Stimulated activated CD4-positive, alpha-beta T cell treated with anti-CD3 and anti-CD28 coated beads, Interleukin-15, amount 100 ng/mL, for 1 hour (primary cell): ENCODE data around the gene ZNF626.
"Not testable (repeated sequence)": the region's sequence is repeated elsewhere in the genome, so short reads cannot be mapped to it uniquely, and the experiment has no call there.

Experiments
- DNase-seq, 2 donors: peaks; one replicate each; pipeline ENCODE4 v3.0.0-alpha.2; 2020; ENCODE audit warnings: low read depth in 1 of 2, low spot score in 1 of 2

Gene ZNF626

GRCh38 chr19:20661150-20661819 is at the start of gene ZNF626:
Gene ZNF626 (minus strand): TSS chr19:20661571. CDS start chr19:20661446, 125 bp downstream.
- peak; percentile 72 to 78 for DNase-seq

DNA sequence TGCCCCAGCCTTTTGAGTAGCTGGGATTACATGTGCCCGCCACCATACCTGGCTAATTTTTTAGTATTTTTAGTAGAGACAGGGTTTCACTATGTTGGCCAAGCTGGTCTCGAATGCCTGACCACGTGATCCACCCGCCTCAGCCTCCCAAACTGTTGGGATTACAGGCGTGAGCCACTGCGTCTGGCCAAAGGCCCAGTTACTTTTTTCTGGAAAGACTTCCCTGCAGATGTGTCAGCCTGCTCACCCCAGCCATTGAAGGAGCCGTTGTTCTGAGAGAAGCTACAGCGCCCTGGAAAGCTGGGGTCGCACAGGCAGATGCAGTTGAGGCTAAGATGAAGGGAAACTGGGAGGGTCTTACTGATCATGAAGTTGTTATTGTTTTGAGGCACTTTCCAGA is 7.9 kb upstream of the ZNF626 start:
- DNase-seq, result no peak

DNA sequence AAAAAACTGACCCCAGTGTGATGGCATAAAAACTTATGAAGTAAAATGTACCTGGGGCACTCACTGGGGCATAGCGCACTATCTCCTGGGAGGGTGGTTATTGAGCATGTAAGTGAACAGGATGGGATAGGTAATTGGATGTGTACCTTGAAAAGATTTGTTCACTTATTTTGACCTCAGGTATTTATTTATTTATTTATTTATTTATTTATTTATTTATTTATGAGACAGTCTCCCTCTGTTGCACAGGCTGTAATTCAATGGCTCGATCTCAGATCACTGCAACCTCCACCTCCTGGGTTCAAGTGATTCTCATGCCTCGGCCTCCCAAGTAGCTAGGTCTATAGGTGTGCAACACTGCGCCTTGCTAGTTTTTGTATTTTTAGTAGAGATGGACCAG is 5.9 kb upstream of the ZNF626 start:
- no peak for DNase-seq

- no peak for DNase-seq
Observed at GRCh38 chr19:20664901-20665781, 3.8 kb upstream of the ZNF626 start.

DNA sequence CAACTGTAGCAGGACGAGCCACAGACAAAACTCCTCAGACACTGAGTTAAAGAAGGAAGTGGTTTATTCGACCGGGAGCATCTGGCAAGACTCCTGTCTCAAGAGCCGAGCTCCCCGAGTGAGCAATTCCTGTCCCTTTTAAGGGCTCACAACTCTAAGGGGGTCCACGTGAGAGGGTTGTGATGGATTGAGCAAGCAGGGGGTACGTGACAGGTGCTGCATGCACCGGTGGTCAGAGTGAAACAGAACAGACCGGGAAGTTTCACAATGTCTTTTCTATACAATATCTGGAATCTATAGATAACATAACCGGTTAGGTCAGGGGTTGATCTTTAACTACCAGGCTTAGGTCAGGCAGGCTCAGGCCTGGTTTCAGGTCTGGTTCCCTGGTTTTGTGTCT is 3.1 kb upstream of the ZNF626 start:
- not testable (repeated sequence) for DNase-seq

GRCh38 chr19:20662421-20663105 is 1.2 kb upstream of the ZNF626 start:
- no peak for DNase-seq

- no peak for DNase-seq
Observed at GRCh38 chr19:20660473-20661140, 764 bp downstream of the ZNF626 start.

DNA sequence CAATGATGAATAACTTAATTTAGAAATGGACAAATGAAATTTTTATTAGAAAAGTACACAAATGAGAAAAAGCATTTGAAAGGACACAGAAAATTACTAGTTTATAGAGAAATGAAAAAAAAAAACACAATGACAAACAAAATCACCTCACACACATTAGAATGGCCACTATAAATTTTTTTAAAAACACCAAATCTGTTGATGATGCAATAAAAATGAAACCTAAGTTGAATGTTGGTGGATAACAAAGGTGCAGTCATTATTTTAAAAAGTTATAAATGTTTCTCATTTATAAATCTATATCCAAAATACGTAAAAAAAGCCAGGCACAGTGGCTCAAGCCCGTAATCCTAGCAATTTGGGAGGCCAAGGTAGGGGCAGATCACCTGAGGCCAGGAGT is 20.8 kb downstream of the ZNF626 start:
- DNase-seq, result no peak

- DNase-seq, result no peak
Observed at GRCh38 chr19:20640023-20640422, 21.3 kb downstream of the ZNF626 start.

DNA sequence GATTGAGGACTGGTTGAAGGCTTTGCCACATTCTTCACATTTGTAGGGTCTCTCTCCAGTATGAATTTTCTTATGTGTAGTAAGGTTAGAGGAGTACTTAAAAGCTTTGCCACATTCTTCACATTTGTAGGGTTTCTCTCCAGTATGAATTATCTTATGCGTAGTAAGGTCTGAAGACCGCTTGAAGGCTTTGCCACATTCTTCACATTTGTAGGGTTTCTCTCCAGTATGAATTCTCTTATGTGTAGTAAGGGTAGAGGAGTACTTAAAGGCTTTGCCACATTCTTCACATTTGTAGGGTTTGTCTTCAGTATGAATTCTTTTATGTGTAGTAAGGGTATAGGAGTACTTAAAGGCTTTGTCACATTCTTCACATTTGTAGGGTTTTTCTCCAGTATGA is 36.8 kb downstream of the ZNF626 start:
- not testable (repeated sequence) for DNase-seq

DNA sequence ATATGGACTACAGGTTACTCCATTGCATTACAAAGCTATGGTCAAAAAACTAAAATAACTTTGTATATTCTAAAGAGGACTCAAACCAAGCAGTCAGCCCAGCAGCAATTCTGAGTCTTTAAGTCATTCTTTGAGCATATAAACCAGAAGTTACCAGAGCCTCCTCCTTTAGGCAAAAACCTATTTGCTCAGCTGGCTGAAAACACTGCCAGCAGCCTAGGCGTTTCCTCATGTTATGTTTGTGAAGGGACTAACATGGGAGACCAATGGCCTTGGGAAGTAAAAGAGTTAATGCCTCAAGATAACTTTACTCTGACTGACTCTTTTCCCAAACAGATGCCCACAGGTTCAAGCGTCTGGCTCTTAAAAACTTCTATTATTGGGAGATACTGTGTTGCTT is 45.3 kb downstream of the ZNF626 start:
- DNase-seq, result no peak

GRCh38 chr19:20614971-20615370 is 46.4 kb downstream of the ZNF626 start:
- DNase-seq, result not testable (repeated sequence)

DNA sequence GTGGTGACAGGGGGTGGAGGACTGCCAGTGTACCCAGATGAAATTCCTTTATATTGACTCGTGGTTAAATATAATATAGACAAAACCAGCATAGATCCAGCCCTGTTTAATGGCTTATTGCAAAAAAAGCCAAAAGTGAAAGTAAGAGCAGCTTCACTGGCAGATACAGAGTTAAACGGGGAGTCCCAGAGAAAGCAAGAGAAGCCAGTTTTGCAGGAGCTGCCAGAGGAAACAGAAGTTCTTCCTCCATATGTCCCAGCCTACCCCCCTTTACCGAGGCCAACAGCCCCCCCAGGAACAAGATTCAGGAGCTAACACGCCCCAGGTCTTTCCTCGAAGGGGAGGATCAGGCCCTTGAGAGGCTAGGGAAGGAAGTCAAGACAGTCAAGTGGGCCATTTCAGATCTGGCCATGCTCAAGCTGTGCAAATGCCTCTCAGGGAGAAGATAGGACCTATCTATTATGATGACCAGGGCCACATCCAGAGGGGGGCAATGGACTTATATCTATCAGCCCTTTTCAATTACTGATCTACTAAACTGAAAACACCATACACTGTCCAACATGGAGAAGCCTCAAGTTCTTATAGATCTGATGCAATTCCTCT is 48.6 kb downstream of the ZNF626 start:
- no peak for DNase-seq

DNA sequence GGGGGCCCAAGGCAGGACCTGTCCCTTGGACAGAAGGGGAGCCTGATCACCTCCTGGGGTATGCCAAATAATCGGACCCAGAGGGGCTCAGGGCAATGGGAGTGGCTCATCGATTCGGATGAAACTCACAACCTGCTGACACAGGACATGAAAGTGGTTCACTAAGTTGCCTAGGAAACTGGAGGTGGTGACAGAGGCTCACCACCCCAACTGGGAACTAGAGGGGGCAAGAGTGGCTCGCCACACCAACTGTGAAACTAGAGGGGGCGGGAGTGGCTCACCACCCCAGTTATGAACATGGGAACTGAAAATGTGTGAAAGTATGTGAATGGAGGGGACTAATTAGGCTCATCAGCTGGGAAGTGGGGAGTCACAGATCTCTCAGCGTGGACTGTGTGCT is 49.5 kb downstream of the ZNF626 start:
- DNase-seq, result no peak

DNA sequence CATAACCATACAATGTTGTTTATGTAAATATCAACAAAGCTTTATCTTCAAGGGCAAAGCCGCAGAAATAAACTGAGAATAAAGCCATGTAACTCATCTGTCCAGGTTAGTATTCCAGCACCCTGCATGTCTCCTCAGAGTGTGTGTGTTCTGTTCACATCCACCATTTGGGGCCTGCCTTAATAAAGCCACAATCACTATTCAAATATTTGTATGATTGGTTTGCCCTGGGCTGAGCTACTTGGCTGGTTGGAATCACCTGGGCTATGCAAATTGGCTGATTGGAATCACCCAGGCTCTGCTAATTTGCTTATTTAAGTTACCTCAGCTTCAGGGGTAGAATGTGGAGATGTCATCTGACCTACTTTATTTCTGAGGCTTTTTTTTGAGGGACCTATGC is 53.4 kb downstream of the ZNF626 start:
- DNase-seq, result no peak
